Heart left ventricle (tissue), 16 donors: ENCODE data around the gene CLPTM1L. TPM values are rescaled to one million over a fixed set of nuclear protein-coding genes. Genes with fewer than 3 reads are reported as not detected.
"Not testable (repeated sequence)": the region's sequence is repeated elsewhere in the genome, so short reads cannot be mapped to it uniquely, and the experiment has no call there.

ENCODE experiments used
- ATAC-seq, 4 donors: fragments of 200-7000 bp; cut with Tn5 transposase; one replicate each; pipeline ENCODE4 v1.9.1; 2020 to 2022; ENCODE audit warnings: moderate library complexity in 4 of 4, mild to moderate bottlenecking in 3 of 4, moderate number of reproducible peaks in 1 of 4
- DNase-seq, 5 donors: peaks; one replicate each; pipeline ENCODE4 v3.0.0-alpha.2; 2020
- H3K27ac ChIP-seq, 12 donors: fragments of 200-600 bp; sonication (generic) in 4 of 12; one replicate each; pipeline versions ENCODE4 v1.5.0 to v1.8.0; 2016 to 2022; ENCODE audit warnings: mild to moderate bottlenecking in 2 of 12
- H3K27me3 ChIP-seq, 9 donors: fragments of 200-600 bp; sonication (generic) in 2 of 9; one replicate each; pipeline versions ENCODE4 v1.5.1 to v1.8.0; 2016 to 2022; ENCODE audit warnings: mild to moderate bottlenecking in 3 of 9
- H3K36me3 ChIP-seq, 9 donors: fragments of 200-600 bp; sonication (generic) in 2 of 9; one replicate each; pipeline versions ENCODE4 v1.5.0 to v1.8.0; 2018 to 2022; ENCODE audit warnings: mild to moderate bottlenecking in 2 of 9
- H3K4me1 ChIP-seq, 12 donors: fragments of 200-600 bp; sonication (generic) in 4 of 12; one replicate each; pipeline versions ENCODE4 v1.5.0 to v1.8.0; 2016 to 2022; ENCODE audit warnings: mild to moderate bottlenecking in 3 of 12
- H3K4me3 ChIP-seq, 12 donors: fragments of 200-600 bp; sonication (generic) in 4 of 12; one replicate each; pipeline versions ENCODE4 v1.5.0 to v1.8.0; 2017 to 2022; ENCODE audit warnings: mild to moderate bottlenecking in 9 of 12, moderate library complexity in 4 of 12
- H3K9me3 ChIP-seq, 12 donors: fragments of 200-600 bp; sonication (generic) in 4 of 12; one replicate each; pipeline versions ENCODE4 v1.5.0 to v1.8.0; 2016 to 2022; ENCODE audit warnings: mild to moderate bottlenecking in 1 of 12
- CTCF ChIP-seq, 12 donors: fragments of 200-600 bp; sonication (generic) in 4 of 12; IDR thresholded peaks; one replicate each; pipeline versions ENCODE4 v1.5.0 to v1.8.0; 2018 to 2022; ENCODE audit warnings: antibody characterized with exemption in 12 of 12, mild to moderate bottlenecking in 5 of 12
- POLR2A ChIP-seq, 2 donors: fragments of 450-650 bp; IDR thresholded peaks; one replicate each; pipeline ENCODE4 v1.6.1; 2017; ENCODE audit warnings: antibody characterized with exemption in 2 of 2, mild to moderate bottlenecking in 2 of 2, moderate library complexity in 2 of 2
- WGBS, 4 donors: extraction: QIAGEN DNeasy Blood & Tissue Kit in 2 of 4; methylation state at CpG; one replicate each; pipeline versions ENCODE4 v1.1.5 to v1.1.7; 2013 to 2018; 5-methylcytosine and 5-hydroxymethylcytosine counted together
- intact Hi-C, 10 donors: fragments of 100-400 bp; cut with DNase I; formaldehyde crosslinking; loops; one replicate each; pipeline versions ENCODE4 v1.11.1 to v1.14.2; 2022
- polyA plus RNA-seq, 2 donors: library from polyadenylated mRNA; stranded (reverse); fragments of 200-250 nt; gene quantifications; one replicate each; pipeline ENCODE4 v1.2.3, GENCODE V29; 2013
- total RNA-seq, 9 donors: library from RNA; depleted of rRNA in 2 of 9; stranded (reverse); fragments of >200 nt in 2 of 9; fragmentation: NEBNext Ultra II Directional in 3 of 9; extraction: Animal tissue kit (Norgen Biotek cat#: 25700) in 3 of 9; gene quantifications; one replicate each; pipeline versions ENCODE4 v1.1.0 to v1.2.4, GENCODE V29; 2016 to 2023
- donor health status: ischemic (EF 13 %, LVEDD 7.1; RV severe dilation, severe dysfunction).
- donor health status: healthy with polysubstance abuse.
- donor health status: DM: no; HTN: yes; CAD: no.
- donor health status: DM: no; HTN: no; CAD: no.
- donor health status: ischemic (EF 25% LVEDD 6.9; RV normal size, moderate dysfunction).
- donor health status: ischemic (EF 25% LVEDD 5.7; RV mildly dilated, moderate dysfunction).
- donor health status: healthy.
- donor health status: DM: yes; HTN: yes; CAD: no.
- donor health status: ischemic (EF 35%, LVEDD 5.7; RV mildly dilated, moderate dysfunction).
- donor health status: nonischemic (EF 11% LVEDD 7.7; RV severe dilation, severe dysfunction).
- donor health status: DM: yes; HTN: yes; CAD: no.
- donor health status: PGD.
- donor health status: ischemic (EF 29% LVEDD 5.4; RV normal size, mild dysfunction).
- donor health status: nonischemic (EF 23%, LVEDD 6.1; RV moderate dilation, normal function).

Gene CLPTM1L
- total and polyA plus RNA-seq, 11 donors, result 23.5 to 96.8 (median 39.4) TPM

GRCh38 chr5:1345876-1346626, 1.2 kb upstream of the CLPTM1L start:
- Histone ChIP-seq H3K4me1 (peaks cover 0 to 25% (median 20%) of the 10 kb centered on the region in 12 donors), H3K27me3 (no peaks in the 10 kb centered on the region), H3K27ac (peak overlapping the region in 7 of 12 donors; percentile 83 to 94 (median 93)), H3K36me3 (peaks cover 0 to 24% (median 19%) of the 10 kb centered on the region in 9 donors), H3K4me3 (peak overlapping the region; percentile 78 to 100 (median 94)), H3K9me3 (no peaks in the 10 kb centered on the region)
- WGBS, 4 donors, result 79 to 82% (median 80%) methylated on average over 26 to 27 of the region's 27 CpGs
- DNase-seq (no peak), ATAC-seq (no peak)
- intact Hi-C loops, result loop anchor here in 2 of 10 donors (2.0 to 10.0 kb wide), 3 partner anchors 179 to 459 kb away; partner anchors contain the start of gene NDUFS6 (in 1 of the 2)
- no peak for TF ChIP-seq CTCF (IDR thresholded peaks at IDR 0.05)
- TF ChIP-seq POLR2A (IDR thresholded peaks at IDR 0.05), result no peak

GRCh38 chr5:1343931-1344901, 683 bp downstream of the CLPTM1L start:
- peak in 1 of 4 donors; percentile 5 for ATAC-seq

GRCh38 chr5:1343315-1343751, 1.6 kb downstream of the CLPTM1L start:
- 67 to 80% (median 78%) methylated on average over 9 of the region's 9 CpGs for WGBS, 4 donors
- Histone ChIP-seq H3K27me3 (no peaks in the 10 kb centered on the region), H3K4me1 (peaks cover 0 to 25% (median 20%) of the 10 kb centered on the region in 12 donors), H3K9me3 (no peaks in the 10 kb centered on the region), H3K4me3 (peak overlapping the region in 5 of 12 donors; percentile 1 to 100 (median 86)), H3K27ac (no peak overlapping the region), H3K36me3 (peaks cover 0 to 44% (median 38%) of the 10 kb centered on the region in 9 donors)
- intact Hi-C loops, result loop anchor here in 2 of 10 donors (10.0 kb wide), 2 partner anchors 301 to 461 kb away; partner anchors contain the start of gene NDUFS6 (in 1 of the 2)
- DNase-seq (no peak), ATAC-seq (no peak)
- TF ChIP-seq POLR2A (IDR thresholded peaks at IDR 0.05), result no peak
- no peak for TF ChIP-seq CTCF (IDR thresholded peaks at IDR 0.05)

More at GRCh38 chr5:1343931-1344901, 683 bp downstream of the CLPTM1L start:
- TF ChIP-seq CTCF (IDR thresholded peaks at IDR 0.05) (no peak), POLR2A (IDR thresholded peaks at IDR 0.05) (no peak)
- Histone ChIP-seq H3K4me1 (peaks cover 0 to 25% (median 20%) of the 10 kb centered on the region in 12 donors), H3K27ac (peak overlapping the region in 7 of 12 donors; percentile 19 to 90 (median 48)), H3K9me3 (no peaks in the 10 kb centered on the region), H3K36me3 (peaks cover 0 to 37% (median 32%) of the 10 kb centered on the region in 9 donors), H3K4me3 (peak overlapping the region; percentile 77 to 100 (median 90)), H3K27me3 (no peaks in the 10 kb centered on the region)
- intact Hi-C loops, result loop anchor here in 2 of 10 donors (2.0 to 10.0 kb wide), 3 partner anchors 181 to 461 kb away; partner anchors contain the start of gene NDUFS6 (in 1 of the 2)
- 7 to 12% (median 9%) methylated on average over 34 to 61 of the region's 61 CpGs for WGBS, 4 donors
- DNase-seq, result no peak

- DNase-seq, H3K9me3 ChIP-seq, ATAC-seq, H3K4me3 ChIP-seq, H3K27ac ChIP-seq, H3K27me3 ChIP-seq: not testable (repeated sequence)
- intact Hi-C loops, result loop anchor here in 2 of 10 donors (10.0 kb wide), 2 partner anchors 302 to 462 kb away; partner anchors contain the start of gene NDUFS6 (in 1 of the 2)
- Histone ChIP-seq H3K4me1 (peaks cover 0 to 25% (median 20%) of the 10 kb centered on the region in 12 donors), H3K36me3 (peaks cover 0 to 50% (median 44%) of the 10 kb centered on the region in 9 donors)
- 94 to 97% (median 96%) methylated on average over 4 to 14 of the region's 14 CpGs for WGBS, 4 donors
These were observed 2.2 kb downstream of the CLPTM1L start for GRCh38 chr5:1342711-1343110.
